GM23338 (cell line): ENCODE measurements around the gene FOXJ3. TPM values are rescaled to one million over a fixed set of nuclear protein-coding genes. Genes with fewer than 3 reads are reported as not detected.

Experiments used
- ATAC-seq: fragments of 200-7000 bp; cut with Tn5 transposase; 3 replicates; pipeline ENCODE4 v1.9.1; 2020
- DNase-seq: peaks from one replicate; pipeline ENCODE4 v3.0.0-alpha.2; 2015; ENCODE audit warnings: low spot score
- H2AFZ ChIP-seq: fragments of 200-600 bp; sonication (generic); 2 replicates; pipeline ENCODE4 v1.8.0; 2016; ENCODE audit warnings: antibody characterized with exemption, mild to moderate bottlenecking, moderate library complexity
- H3F3A ChIP-seq: fragments of 200-600 bp; sonication (generic); replicated peaks from 2 replicates; pipeline ENCODE4 v1.8.0; 2017; ENCODE audit warnings: antibody characterized with exemption, mixed run types, low read depth
- H3K27ac ChIP-seq: fragments of 200-600 bp; sonication (generic); 2 replicates; pipeline ENCODE4 v1.6.1; 2016; ENCODE audit warnings: low read depth
- H3K27me3 ChIP-seq: fragments of 200-600 bp; sonication (generic); 2 replicates; pipeline ENCODE4 v1.8.0; 2016; ENCODE audit warnings: mild to moderate bottlenecking, mixed run types, moderate library complexity; ENCODE audit not compliant: insufficient read depth
- H3K36me3 ChIP-seq: fragments of 200-600 bp; sonication (generic); 2 replicates; pipeline ENCODE4 v1.8.0; 2016; ENCODE audit warnings: mild to moderate bottlenecking; ENCODE audit not compliant: insufficient read depth
- H3K4me1 ChIP-seq: fragments of 200-600 bp; sonication (generic); 2 replicates; pipeline ENCODE4 v1.8.0; 2016; ENCODE audit warnings: mild to moderate bottlenecking, moderate library complexity; ENCODE audit not compliant: insufficient read depth
- H3K4me2 ChIP-seq: fragments of 200-600 bp; sonication (generic); 2 replicates; pipeline ENCODE4 v1.7.1; 2017; ENCODE audit warnings: mixed run types
- H3K4me3 ChIP-seq: fragments of 200-600 bp; sonication (generic); 2 replicates; pipeline ENCODE4 v1.6.1; 2016; ENCODE audit warnings: mixed run types
- H3K79me2 ChIP-seq: fragments of 200-600 bp; sonication (generic); replicated peaks from 2 replicates; pipeline ENCODE4 v1.8.0; 2017; ENCODE audit warnings: mild to moderate bottlenecking; ENCODE audit not compliant: insufficient read depth
- H3K9me2 ChIP-seq: fragments of 200-600 bp; sonication (generic); 2 replicates; pipeline ENCODE4 v1.8.0; 2017; ENCODE audit not compliant: insufficient read depth
- H4K20me1 ChIP-seq: fragments of 200-600 bp; sonication (generic); replicated peaks from 2 replicates; pipeline ENCODE4 v1.8.0; 2017; ENCODE audit warnings: mild to moderate bottlenecking; ENCODE audit not compliant: insufficient read depth
- H3K27ac Mint-ChIP-seq: 2 replicates; pipeline ENCODE4 v1.8.0; 2020; ENCODE audit warnings: inconsistent platforms, mild to moderate bottlenecking, moderate library complexity, mixed read lengths
- H3K27me3 Mint-ChIP-seq: 3 replicates; pipeline ENCODE4 v1.8.0; 2022; ENCODE audit warnings: low read depth, mild to moderate bottlenecking, moderate library complexity, mixed read lengths, inconsistent platforms; ENCODE audit not compliant: insufficient read depth, poor library complexity
- H3K36me3 Mint-ChIP-seq: 3 replicates; pipeline ENCODE4 v1.8.0; 2021; ENCODE audit warnings: low read depth, mild to moderate bottlenecking, inconsistent platforms, moderate library complexity, mixed read lengths
- H3K4me1 Mint-ChIP-seq: 3 replicates; pipeline ENCODE4 v1.8.0; 2020; ENCODE audit warnings: mild to moderate bottlenecking, inconsistent platforms, mixed read lengths
- H3K4me3 Mint-ChIP-seq: 3 replicates; pipeline ENCODE4 v1.8.0; 2021; ENCODE audit warnings: moderate library complexity, mild to moderate bottlenecking, inconsistent platforms, mixed read lengths
- H3K9me3 Mint-ChIP-seq: 3 replicates; pipeline ENCODE4 v1.8.0; 2020; ENCODE audit warnings: moderate library complexity, mild to moderate bottlenecking, inconsistent platforms, mixed read lengths
- CREB1 ChIP-seq: fragments of 250-450 bp; sonication (Bioruptor Pico); IDR thresholded peaks from 2 replicates; pipeline ENCODE4 v1.5.0; 2020; ENCODE audit warnings: low read depth, mild to moderate bottlenecking, moderate library complexity
- EZH2 ChIP-seq: fragments of 200-600 bp; sonication (generic); IDR thresholded peaks from one replicate; pipeline ENCODE4 v1.8.0; 2017; ENCODE audit warnings: antibody characterized with exemption, mild to moderate bottlenecking, low read depth; ENCODE audit not compliant: unreplicated experiment
- EZH2phosphoT487 ChIP-seq: fragments of 200-600 bp; sonication (generic); IDR thresholded peaks from one replicate; pipeline ENCODE4 v1.8.1; 2018; ENCODE audit warnings: antibody characterized with exemption; ENCODE audit not compliant: unreplicated experiment
- NANOG ChIP-seq: IDR thresholded peaks from 2 replicates; pipeline ENCODE4 v1.6.1; 2016; ENCODE audit warnings: antibody characterized with exemption, borderline replicate concordance
- POLR2AphosphoS5 ChIP-seq: IDR thresholded peaks from 2 replicates; pipeline ENCODE4 v1.6.1; 2016; ENCODE audit warnings: antibody characterized with exemption, low read depth
- STAT1 ChIP-seq: IDR thresholded peaks from one replicate; pipeline ENCODE4 v1.6.1; 2016; ENCODE audit warnings: antibody characterized with exemption; ENCODE audit not compliant: unreplicated experiment
- ZNF114 ChIP-seq: fragments of 250-450 bp; sonication (Bioruptor Pico); IDR thresholded peaks from 2 replicates; pipeline ENCODE4 v1.5.0; 2020; ENCODE audit warnings: mild to moderate bottlenecking, moderate library complexity
- ZNF331 ChIP-seq: fragments of 250-450 bp; sonication (Bioruptor Pico); IDR thresholded peaks from 2 replicates; pipeline ENCODE4 v1.5.0; 2020; ENCODE audit warnings: low read depth, mild to moderate bottlenecking, moderate library complexity
- polyA plus RNA-seq: library from polyadenylated mRNA; unstranded; fragments of >200 nt; fragmentation: Nextera tagmentation; extraction: Ambion mirVana; gene quantifications from 2 replicates; pipeline ENCODE4 v1.2.1, GENCODE V29; 2016
- total RNA-seq: library from RNA; depleted of rRNA; stranded (reverse); fragments of >200 nt; shearing (Covaris generic); gene quantifications from 2 replicates; pipeline ENCODE4 v1.2.3, GENCODE V29; 2014
- TF ChIP-seq, protein P1 (sequence below), 2 experiments: fragments of 200-600 bp in 1 of 2; sonication (generic) in 1 of 2; conservative IDR thresholded peaks; 2 replicates each; pipeline versions ENCODE4 v1.5.1 to v1.6.1; 2016 to 2017; ENCODE audit warnings: antibody characterized with exemption in 2 of 2, low read depth in 2 of 2, mild to moderate bottlenecking in 2 of 2, moderate library complexity in 1 of 2
- TF ChIP-seq, protein P2 (sequence below): IDR thresholded peaks from one replicate; pipeline ENCODE4 v1.6.1; 2018; ENCODE audit warnings: antibody characterized with exemption; ENCODE audit not compliant: unreplicated experiment
- TF ChIP-seq, protein P3 (sequence below): fragments of 250-450 bp; sonication (Bioruptor Pico); IDR thresholded peaks from 2 replicates; pipeline ENCODE4 v1.5.0; 2020; ENCODE audit warnings: mild to moderate bottlenecking, moderate library complexity

Gene FOXJ3
- total and polyA plus RNA-seq, 2 experiments from 2014 or later: 36.6 to 53.3 TPM

DNA sequence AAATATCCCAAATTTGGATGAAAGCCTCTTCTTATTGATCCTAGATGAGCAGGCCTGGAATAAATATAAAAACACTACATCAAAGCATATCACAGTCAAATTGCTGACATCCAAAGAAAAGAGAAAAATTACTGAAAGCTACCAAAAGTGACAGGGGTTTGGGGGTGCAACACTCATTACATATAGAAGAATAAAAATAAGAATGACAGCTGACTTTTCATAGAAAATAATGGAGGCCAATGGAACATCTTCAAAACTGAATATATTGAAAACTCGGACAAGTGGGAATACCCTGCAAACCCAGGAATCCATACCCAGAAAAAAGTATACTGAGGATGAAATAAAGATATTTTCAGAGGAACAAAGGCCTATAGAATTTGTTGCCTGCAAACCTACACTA, 84.0 kb downstream of the FOXJ3 start:
- Mint-ChIP-seq H3K9me3 (no peaks in the 10 kb centered on the region; the same call in 2 of the 3 replicates), H3K4me3 (no peak overlapping the region), H3K36me3 (peaks cover 30% of the 10 kb centered on the region), H3K27me3 (peaks cover 2% of the 10 kb centered on the region), H3K4me1 (peaks cover 9% of the 10 kb centered on the region), H3K27ac (no peak overlapping the region)
- Histone ChIP-seq H3K4me2 (no peak overlapping the region), H3K79me2 (peaks cover 82% of the 10 kb centered on the region), H3K4me3 (no peak overlapping the region), H3K27me3 (no peaks in the 10 kb centered on the region), H3F3A (no peaks in the 10 kb centered on the region), H3K27ac (no peak overlapping the region), H2AFZ (no peak overlapping the region), H3K4me1 (peaks cover 10% of the 10 kb centered on the region), H3K9me2 (no peaks in the 10 kb centered on the region), H4K20me1 (peaks cover 23% of the 10 kb centered on the region; the same call in 1 of the 2 replicates), H3K36me3 (no peaks in the 10 kb centered on the region)
- ATAC-seq (no peak), DNase-seq (no peak)
- TF ChIP-seq, protein P1, sequence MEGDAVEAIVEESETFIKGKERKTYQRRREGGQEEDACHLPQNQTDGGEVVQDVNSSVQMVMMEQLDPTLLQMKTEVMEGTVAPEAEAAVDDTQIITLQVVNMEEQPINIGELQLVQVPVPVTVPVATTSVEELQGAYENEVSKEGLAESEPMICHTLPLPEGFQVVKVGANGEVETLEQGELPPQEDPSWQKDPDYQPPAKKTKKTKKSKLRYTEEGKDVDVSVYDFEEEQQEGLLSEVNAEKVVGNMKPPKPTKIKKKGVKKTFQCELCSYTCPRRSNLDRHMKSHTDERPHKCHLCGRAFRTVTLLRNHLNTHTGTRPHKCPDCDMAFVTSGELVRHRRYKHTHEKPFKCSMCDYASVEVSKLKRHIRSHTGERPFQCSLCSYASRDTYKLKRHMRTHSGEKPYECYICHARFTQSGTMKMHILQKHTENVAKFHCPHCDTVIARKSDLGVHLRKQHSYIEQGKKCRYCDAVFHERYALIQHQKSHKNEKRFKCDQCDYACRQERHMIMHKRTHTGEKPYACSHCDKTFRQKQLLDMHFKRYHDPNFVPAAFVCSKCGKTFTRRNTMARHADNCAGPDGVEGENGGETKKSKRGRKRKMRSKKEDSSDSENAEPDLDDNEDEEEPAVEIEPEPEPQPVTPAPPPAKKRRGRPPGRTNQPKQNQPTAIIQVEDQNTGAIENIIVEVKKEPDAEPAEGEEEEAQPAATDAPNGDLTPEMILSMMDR (conservative IDR thresholded peaks at IDR 0.05; ENCODE audit: low read depth in 2 of 2): no peak
- TF ChIP-seq, protein P2, sequence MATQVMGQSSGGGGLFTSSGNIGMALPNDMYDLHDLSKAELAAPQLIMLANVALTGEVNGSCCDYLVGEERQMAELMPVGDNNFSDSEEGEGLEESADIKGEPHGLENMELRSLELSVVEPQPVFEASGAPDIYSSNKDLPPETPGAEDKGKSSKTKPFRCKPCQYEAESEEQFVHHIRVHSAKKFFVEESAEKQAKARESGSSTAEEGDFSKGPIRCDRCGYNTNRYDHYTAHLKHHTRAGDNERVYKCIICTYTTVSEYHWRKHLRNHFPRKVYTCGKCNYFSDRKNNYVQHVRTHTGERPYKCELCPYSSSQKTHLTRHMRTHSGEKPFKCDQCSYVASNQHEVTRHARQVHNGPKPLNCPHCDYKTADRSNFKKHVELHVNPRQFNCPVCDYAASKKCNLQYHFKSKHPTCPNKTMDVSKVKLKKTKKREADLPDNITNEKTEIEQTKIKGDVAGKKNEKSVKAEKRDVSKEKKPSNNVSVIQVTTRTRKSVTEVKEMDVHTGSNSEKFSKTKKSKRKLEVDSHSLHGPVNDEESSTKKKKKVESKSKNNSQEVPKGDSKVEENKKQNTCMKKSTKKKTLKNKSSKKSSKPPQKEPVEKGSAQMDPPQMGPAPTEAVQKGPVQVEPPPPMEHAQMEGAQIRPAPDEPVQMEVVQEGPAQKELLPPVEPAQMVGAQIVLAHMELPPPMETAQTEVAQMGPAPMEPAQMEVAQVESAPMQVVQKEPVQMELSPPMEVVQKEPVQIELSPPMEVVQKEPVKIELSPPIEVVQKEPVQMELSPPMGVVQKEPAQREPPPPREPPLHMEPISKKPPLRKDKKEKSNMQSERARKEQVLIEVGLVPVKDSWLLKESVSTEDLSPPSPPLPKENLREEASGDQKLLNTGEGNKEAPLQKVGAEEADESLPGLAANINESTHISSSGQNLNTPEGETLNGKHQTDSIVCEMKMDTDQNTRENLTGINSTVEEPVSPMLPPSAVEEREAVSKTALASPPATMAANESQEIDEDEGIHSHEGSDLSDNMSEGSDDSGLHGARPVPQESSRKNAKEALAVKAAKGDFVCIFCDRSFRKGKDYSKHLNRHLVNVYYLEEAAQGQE: no peak
- TF ChIP-seq EZH2 (no peak), POLR2AphosphoS5 (no peak), NANOG (no peak), ZNF331 (CRISPR knock-in tag) (no peak), EZH2phosphoT487 (no peak), STAT1 (no peak), ZNF114 (no peak), CREB1 (CRISPR knock-in tag) (no peak)
- TF ChIP-seq, protein P3, sequence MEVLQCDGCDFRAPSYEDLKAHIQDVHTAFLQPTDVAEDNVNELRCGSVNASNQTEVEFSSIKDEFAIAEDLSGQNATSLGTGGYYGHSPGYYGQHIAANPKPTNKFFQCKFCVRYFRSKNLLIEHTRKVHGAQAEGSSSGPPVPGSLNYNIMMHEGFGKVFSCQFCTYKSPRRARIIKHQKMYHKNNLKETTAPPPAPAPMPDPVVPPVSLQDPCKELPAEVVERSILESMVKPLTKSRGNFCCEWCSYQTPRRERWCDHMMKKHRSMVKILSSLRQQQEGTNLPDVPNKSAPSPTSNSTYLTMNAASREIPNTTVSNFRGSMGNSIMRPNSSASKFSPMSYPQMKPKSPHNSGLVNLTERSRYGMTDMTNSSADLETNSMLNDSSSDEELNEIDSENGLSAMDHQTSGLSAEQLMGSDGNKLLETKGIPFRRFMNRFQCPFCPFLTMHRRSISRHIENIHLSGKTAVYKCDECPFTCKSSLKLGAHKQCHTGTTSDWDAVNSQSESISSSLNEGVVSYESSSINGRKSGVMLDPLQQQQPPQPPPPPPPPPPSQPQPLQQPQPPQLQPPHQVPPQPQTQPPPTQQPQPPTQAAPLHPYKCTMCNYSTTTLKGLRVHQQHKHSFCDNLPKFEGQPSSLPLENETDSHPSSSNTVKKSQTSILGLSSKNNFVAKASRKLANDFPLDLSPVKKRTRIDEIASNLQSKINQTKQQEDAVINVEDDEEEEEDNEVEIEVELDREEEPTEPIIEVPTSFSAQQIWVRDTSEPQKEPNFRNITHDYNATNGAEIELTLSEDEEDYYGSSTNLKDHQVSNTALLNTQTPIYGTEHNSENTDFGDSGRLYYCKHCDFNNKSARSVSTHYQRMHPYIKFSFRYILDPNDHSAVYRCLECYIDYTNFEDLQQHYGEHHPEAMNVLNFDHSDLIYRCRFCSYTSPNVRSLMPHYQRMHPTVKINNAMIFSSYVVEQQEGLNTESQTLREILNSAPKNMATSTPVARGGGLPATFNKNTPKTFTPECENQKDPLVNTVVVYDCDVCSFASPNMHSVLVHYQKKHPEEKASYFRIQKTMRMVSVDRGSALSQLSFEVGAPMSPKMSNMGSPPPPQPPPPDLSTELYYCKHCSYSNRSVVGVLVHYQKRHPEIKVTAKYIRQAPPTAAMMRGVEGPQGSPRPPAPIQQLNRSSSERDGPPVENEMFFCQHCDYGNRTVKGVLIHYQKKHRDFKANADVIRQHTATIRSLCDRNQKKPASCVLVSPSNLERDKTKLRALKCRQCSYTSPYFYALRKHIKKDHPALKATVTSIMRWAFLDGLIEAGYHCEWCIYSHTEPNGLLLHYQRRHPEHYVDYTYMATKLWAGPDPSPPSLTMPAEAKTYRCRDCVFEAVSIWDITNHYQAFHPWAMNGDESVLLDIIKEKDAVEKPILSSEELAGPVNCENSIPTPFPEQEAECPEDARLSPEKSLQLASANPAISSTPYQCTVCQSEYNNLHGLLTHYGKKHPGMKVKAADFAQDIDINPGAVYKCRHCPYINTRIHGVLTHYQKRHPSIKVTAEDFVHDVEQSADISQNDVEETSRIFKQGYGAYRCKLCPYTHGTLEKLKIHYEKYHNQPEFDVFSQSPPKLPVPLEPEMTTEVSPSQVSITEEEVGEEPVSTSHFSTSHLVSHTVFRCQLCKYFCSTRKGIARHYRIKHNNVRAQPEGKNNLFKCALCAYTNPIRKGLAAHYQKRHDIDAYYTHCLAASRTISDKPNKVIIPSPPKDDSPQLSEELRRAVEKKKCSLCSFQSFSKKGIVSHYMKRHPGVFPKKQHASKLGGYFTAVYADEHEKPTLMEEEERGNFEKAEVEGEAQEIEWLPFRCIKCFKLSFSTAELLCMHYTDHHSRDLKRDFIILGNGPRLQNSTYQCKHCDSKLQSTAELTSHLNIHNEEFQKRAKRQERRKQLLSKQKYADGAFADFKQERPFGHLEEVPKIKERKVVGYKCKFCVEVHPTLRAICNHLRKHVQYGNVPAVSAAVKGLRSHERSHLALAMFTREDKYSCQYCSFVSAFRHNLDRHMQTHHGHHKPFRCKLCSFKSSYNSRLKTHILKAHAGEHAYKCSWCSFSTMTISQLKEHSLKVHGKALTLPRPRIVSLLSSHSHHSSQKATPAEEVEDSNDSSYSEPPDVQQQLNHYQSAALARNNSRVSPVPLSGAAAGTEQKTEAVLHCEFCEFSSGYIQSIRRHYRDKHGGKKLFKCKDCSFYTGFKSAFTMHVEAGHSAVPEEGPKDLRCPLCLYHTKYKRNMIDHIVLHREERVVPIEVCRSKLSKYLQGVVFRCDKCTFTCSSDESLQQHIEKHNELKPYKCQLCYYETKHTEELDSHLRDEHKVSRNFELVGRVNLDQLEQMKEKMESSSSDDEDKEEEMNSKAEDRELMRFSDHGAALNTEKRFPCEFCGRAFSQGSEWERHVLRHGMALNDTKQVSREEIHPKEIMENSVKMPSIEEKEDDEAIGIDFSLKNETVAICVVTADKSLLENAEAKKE (CRISPR knock-in tag): no peak
